ENCODE results near the gene SFT2D1. TPM values are rescaled to one million over a fixed set of nuclear protein-coding genes. Genes with fewer than 3 reads are reported as not detected.

SFT2D1 gene
- total RNA-seq, 1 experiment from 2014 or later: 40.2 TPM

DNA sequence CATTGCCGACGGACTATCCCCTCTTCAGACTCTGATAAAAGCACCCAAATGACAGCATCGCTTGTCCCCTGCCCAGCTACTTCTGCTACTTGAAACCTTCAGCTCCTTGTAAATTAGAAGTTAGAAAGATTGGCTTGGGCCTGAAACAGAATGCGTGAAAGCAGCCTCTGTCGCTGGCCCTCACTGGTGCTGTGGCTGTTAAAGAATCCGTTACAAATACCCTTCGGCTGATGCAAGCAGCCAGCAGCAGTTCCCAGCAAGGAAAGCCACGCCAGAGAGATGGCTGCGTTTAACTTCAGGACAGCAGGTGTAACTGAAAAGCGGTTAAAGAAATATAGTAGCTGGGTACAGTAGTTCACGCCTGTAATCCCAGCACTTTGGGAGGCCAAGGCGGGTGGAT lies 31.7 kb downstream of the SFT2D1 start:
- TF ChIP-seq, protein P1, sequence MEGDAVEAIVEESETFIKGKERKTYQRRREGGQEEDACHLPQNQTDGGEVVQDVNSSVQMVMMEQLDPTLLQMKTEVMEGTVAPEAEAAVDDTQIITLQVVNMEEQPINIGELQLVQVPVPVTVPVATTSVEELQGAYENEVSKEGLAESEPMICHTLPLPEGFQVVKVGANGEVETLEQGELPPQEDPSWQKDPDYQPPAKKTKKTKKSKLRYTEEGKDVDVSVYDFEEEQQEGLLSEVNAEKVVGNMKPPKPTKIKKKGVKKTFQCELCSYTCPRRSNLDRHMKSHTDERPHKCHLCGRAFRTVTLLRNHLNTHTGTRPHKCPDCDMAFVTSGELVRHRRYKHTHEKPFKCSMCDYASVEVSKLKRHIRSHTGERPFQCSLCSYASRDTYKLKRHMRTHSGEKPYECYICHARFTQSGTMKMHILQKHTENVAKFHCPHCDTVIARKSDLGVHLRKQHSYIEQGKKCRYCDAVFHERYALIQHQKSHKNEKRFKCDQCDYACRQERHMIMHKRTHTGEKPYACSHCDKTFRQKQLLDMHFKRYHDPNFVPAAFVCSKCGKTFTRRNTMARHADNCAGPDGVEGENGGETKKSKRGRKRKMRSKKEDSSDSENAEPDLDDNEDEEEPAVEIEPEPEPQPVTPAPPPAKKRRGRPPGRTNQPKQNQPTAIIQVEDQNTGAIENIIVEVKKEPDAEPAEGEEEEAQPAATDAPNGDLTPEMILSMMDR (conservative IDR thresholded peaks at IDR 0.05): no peak
- Histone ChIP-seq H3K56ac (ENCODE audit: insufficient read length, low read depth, low read length) (no peak overlapping the region), H2AFZ (ENCODE audit: low read length) (no peak overlapping the region), H3K14ac (ENCODE audit: insufficient read depth, low read length) (no peak overlapping the region), H3K79me1 (ENCODE audit: insufficient read depth, low read depth, low read length, poor library complexity, severe bottlenecking) (no peaks in the 10 kb centered on the region), H3K79me2 (ENCODE audit: insufficient read depth, low read length) (no peaks in the 10 kb centered on the region), H3K9me3 (ENCODE audit: control insufficient read depth, low read depth, low read length) (no peaks in the 10 kb centered on the region), H2BK12ac (ENCODE audit: insufficient read length, low read depth, low read length) (no peak overlapping the region), H3K9ac (ENCODE audit: extremely low read depth, insufficient read length, low read length) (no peak overlapping the region), H3K27ac (ENCODE audit: insufficient read length, low read depth, low read length) (no peak overlapping the region), H4K5ac (ENCODE audit: insufficient read length, low read depth, low read length) (no peak overlapping the region), H2BK120ac (ENCODE audit: low read depth, low read length, poor library complexity, severe bottlenecking) (no peak overlapping the region), H2AK5ac (ENCODE audit: insufficient read length, low read length) (no peak overlapping the region), H2BK5ac (ENCODE audit: insufficient read length, low read length) (no peak overlapping the region), H4K91ac (ENCODE audit: insufficient read length, low read depth, low read length) (no peak overlapping the region), H3K4ac (ENCODE audit: low read depth, low read length) (no peak overlapping the region), H2BK20ac (ENCODE audit: low read depth, low read length, poor library complexity, severe bottlenecking) (no peak overlapping the region), H3K23ac (ENCODE audit: insufficient read length, low read depth, low read length) (no peak overlapping the region), H3K18ac (ENCODE audit: insufficient read length, low read depth, low read length) (no peak overlapping the region), H3K4me2 (ENCODE audit: insufficient read depth, insufficient read length, low read length) (no peak overlapping the region), H4K20me1 (ENCODE audit: control insufficient read depth, insufficient read depth, insufficient read length) (no peaks in the 10 kb centered on the region), H4K8ac (replicated peaks; ENCODE audit: insufficient read length, low read depth, low read length) (no peak overlapping the region), H2BK15ac (ENCODE audit: low read depth, low read length) (no peak overlapping the region), H3K4me1 (ENCODE audit: insufficient read depth, low read length) (no peaks in the 10 kb centered on the region; the same call in 1 of the 2 replicates), H3K23me2 (ENCODE audit: insufficient read length, low read depth, low read length, poor library complexity, severe bottlenecking) (peaks cover 17% of the 10 kb centered on the region), H3T11ph (ENCODE audit: low read length) (no peak overlapping the region), H3K27me3 (ENCODE audit: insufficient read depth, low read length) (peaks cover 27% of the 10 kb centered on the region; the same call in 1 of the 2 replicates)
- H3K27me3 Mint-ChIP-seq (ENCODE audit: low read depth): peaks cover 52% of the 10 kb centered on the region
- WGBS (ENCODE audit: extremely low coverage, insufficient read length, low lambda C conversion rate): no CpG with 5 or more reads among the region's 12 CpGs
- peaks cover 7 to 8% of the 10 kb centered on the region in 2 experiments for H3K4me1 Mint-ChIP-seq
- no peaks in the 10 kb centered on the region; a peak in 1 of 7 replicates for H3K36me3 Mint-ChIP-seq (ENCODE audit: insufficient read depth in 1 of 3, low read depth in 3 of 3)
- no peak overlapping the region; a peak in 1 of 7 replicates for H3K27ac Mint-ChIP-seq
- H3K4me3 Mint-ChIP-seq: no peak overlapping the region
- peaks cover 0 to 3% of the 10 kb centered on the region in 2 experiments; a peak in 1 of 5 replicates for H3K9me3 Mint-ChIP-seq
- no peak for DNase-seq
